Gastroesophageal sphincter (tissue), 3 donors: ENCODE data around the gene EXO1.

Source experiments
- POLR2AphosphoS5 ChIP-seq: sonication (generic); formaldehyde crosslinking; IDR thresholded peaks from one replicate; pipeline ENCODE4 v1.6.1; 2017; ENCODE audit warnings: antibody characterized with exemption
- TF ChIP-seq, protein P1 (sequence below), 4 experiments: fragments of 200-600 bp in 2 of 4; fragments of 450-650 bp in 2 of 4; sonication (generic) in 1 of 4; IDR thresholded peaks; one replicate each; pipeline ENCODE4 v1.5.1; 2017 to 2019; ENCODE audit warnings: antibody characterized with exemption in 4 of 4, mild to moderate bottlenecking in 2 of 4, moderate library complexity in 2 of 4

DNA sequence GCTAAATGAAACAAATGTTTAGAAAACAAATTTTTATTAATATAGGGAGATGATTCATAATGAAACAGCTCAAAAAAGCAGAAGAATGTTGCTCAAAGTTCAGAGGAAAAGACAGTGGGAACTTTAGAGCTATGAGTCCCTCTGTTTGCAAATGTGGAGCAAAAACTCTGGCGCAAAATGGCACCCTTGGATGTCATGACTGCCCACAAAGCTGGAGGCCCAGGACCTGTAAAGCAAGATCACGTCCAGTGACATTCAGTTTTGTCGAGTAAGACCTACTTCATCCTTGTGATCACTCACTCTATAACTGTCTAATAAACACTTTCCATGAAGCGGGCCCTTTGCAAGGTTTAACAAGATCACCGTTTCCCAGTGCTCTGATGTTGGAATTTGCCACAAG, 9.1 kb upstream of the EXO1 start:
- TF ChIP-seq, protein P1, sequence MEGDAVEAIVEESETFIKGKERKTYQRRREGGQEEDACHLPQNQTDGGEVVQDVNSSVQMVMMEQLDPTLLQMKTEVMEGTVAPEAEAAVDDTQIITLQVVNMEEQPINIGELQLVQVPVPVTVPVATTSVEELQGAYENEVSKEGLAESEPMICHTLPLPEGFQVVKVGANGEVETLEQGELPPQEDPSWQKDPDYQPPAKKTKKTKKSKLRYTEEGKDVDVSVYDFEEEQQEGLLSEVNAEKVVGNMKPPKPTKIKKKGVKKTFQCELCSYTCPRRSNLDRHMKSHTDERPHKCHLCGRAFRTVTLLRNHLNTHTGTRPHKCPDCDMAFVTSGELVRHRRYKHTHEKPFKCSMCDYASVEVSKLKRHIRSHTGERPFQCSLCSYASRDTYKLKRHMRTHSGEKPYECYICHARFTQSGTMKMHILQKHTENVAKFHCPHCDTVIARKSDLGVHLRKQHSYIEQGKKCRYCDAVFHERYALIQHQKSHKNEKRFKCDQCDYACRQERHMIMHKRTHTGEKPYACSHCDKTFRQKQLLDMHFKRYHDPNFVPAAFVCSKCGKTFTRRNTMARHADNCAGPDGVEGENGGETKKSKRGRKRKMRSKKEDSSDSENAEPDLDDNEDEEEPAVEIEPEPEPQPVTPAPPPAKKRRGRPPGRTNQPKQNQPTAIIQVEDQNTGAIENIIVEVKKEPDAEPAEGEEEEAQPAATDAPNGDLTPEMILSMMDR (IDR thresholded peaks at IDR 0.05): no peak
- TF ChIP-seq POLR2AphosphoS5: no peak
